Endothelial cell (in vitro differentiated cells): ENCODE results near the gene CACNA1I. TPM values are rescaled to one million over a fixed set of nuclear protein-coding genes. Genes with fewer than 3 reads are reported as not detected.
"Not testable (repeated sequence)": the region's sequence is repeated elsewhere in the genome, so short reads cannot be mapped to it uniquely, and the experiment has no call there.

Experiments
- DNase-seq: peaks from one replicate; pipeline ENCODE4 v3.0.0; 2021; ENCODE audit warnings: low spot score
- H3K27ac Mint-ChIP-seq: one replicate; pipeline ENCODE4 v1.8.0; 2021; ENCODE audit warnings: mixed read lengths, inconsistent platforms; ENCODE audit not compliant: unreplicated experiment
- H3K27me3 Mint-ChIP-seq: one replicate; pipeline ENCODE4 v1.8.0; 2021; ENCODE audit warnings: mild to moderate bottlenecking, moderate library complexity, mixed read lengths, inconsistent platforms; ENCODE audit not compliant: unreplicated experiment
- H3K36me3 Mint-ChIP-seq: one replicate; pipeline ENCODE4 v1.8.0; 2021; ENCODE audit warnings: mild to moderate bottlenecking, low read depth, mixed read lengths, inconsistent platforms; ENCODE audit not compliant: unreplicated experiment
- H3K4me1 Mint-ChIP-seq: one replicate; pipeline ENCODE4 v1.8.0; 2021; ENCODE audit warnings: mild to moderate bottlenecking, mixed read lengths, inconsistent platforms; ENCODE audit not compliant: unreplicated experiment
- H3K4me3 Mint-ChIP-seq: one replicate; pipeline ENCODE4 v1.8.0; 2021; ENCODE audit warnings: mild to moderate bottlenecking, mixed read lengths, inconsistent platforms; ENCODE audit not compliant: unreplicated experiment
- H3K9me3 Mint-ChIP-seq: one replicate; pipeline ENCODE4 v1.8.0; 2021; ENCODE audit warnings: mixed read lengths, inconsistent platforms; ENCODE audit not compliant: unreplicated experiment
- long read RNA-seq: library from polyadenylated mRNA; unstranded; transcript quantifications from one replicate; pipeline ENCODE4 v2.0.0, GENCODE V29; 2020; ENCODE audit not compliant: unreplicated experiment
- total RNA-seq: library from RNA; stranded (reverse); fragmentation: NEBNext Ultra II Directional; extraction: Animal tissue kit (Norgen Biotek cat#: 25700); gene quantifications from one replicate; pipeline ENCODE4 v1.2.1, GENCODE V29; 2021; ENCODE audit not compliant: unreplicated experiment
- TF ChIP-seq, protein P1 (sequence below): fragments of 200-600 bp; sonication (generic); IDR thresholded peaks from one replicate; pipeline ENCODE4 v1.5.0; 2021; ENCODE audit warnings: antibody characterized with exemption; ENCODE audit not compliant: unreplicated experiment

Gene CACNA1I
- 0.10 TPM for total RNA-seq
- long read RNA-seq, result 0 reads

- Mint-ChIP-seq H3K27ac (no peak within 1 kb of the TSS), H3K9me3 (no peaks in the 10 kb centered on the region), H3K4me3 (no peak within 1 kb of the TSS), H3K36me3 (peaks cover 2% of the 10 kb centered on the region), H3K4me1 (no peaks in the 10 kb centered on the region), H3K27me3 (peaks cover 9% of the 10 kb centered on the region)
- TF ChIP-seq, protein P1, sequence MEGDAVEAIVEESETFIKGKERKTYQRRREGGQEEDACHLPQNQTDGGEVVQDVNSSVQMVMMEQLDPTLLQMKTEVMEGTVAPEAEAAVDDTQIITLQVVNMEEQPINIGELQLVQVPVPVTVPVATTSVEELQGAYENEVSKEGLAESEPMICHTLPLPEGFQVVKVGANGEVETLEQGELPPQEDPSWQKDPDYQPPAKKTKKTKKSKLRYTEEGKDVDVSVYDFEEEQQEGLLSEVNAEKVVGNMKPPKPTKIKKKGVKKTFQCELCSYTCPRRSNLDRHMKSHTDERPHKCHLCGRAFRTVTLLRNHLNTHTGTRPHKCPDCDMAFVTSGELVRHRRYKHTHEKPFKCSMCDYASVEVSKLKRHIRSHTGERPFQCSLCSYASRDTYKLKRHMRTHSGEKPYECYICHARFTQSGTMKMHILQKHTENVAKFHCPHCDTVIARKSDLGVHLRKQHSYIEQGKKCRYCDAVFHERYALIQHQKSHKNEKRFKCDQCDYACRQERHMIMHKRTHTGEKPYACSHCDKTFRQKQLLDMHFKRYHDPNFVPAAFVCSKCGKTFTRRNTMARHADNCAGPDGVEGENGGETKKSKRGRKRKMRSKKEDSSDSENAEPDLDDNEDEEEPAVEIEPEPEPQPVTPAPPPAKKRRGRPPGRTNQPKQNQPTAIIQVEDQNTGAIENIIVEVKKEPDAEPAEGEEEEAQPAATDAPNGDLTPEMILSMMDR, result no peak
- DNase-seq, result no peak
These were observed at the start of gene CACNA1I for GRCh38 chr22:39570665-39571064. Gene CACNA1I, plus strand, starts transcription at chr22:39570753. Its CDS starts 0 bp downstream, at chr22:39570753.

DNA sequence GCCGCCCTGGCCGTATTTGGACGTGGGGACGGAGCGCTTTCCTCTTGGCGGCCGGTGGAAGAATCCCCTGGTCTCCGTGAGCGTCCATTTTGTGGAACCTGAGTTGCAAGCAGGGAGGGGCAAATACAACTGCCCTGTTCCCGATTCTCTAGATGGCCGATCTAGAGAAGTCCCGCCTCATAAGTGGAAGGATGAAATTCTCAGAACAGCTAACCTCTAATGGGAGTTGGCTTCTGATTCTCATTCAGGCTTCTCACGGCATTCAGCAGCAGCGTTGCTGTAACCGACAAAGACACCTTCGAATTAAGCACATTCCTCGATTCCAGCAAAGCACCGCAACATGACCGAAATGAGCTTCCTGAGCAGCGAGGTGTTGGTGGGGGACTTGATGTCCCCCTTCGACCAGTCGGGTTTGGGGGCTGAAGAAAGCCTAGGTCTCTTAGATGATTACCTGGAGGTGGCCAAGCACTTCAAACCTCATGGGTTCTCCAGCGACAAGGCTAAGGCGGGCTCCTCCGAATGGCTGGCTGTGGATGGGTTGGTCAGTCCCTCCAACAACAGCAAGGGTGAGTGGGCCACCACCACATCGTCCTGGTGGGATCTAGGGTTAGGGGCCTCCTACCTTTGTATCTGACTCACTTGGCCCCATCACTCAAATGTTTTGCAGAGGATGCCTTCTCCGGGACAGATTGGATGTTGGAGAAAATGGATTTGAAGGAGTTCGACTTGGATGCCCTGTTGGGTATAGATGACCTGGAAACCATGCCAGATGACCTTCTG lies 49.3 kb upstream of the CACNA1I start:
- H3K9me3 Mint-ChIP-seq, DNase-seq: not testable (repeated sequence)
- Mint-ChIP-seq H3K36me3 (peaks cover 37% of the 10 kb centered on the region), H3K27ac (peak overlapping the region; percentile 100), H3K4me3 (peak overlapping the region; percentile 96), H3K4me1 (peaks cover 57% of the 10 kb centered on the region), H3K27me3 (peaks cover 15% of the 10 kb centered on the region)

DNA sequence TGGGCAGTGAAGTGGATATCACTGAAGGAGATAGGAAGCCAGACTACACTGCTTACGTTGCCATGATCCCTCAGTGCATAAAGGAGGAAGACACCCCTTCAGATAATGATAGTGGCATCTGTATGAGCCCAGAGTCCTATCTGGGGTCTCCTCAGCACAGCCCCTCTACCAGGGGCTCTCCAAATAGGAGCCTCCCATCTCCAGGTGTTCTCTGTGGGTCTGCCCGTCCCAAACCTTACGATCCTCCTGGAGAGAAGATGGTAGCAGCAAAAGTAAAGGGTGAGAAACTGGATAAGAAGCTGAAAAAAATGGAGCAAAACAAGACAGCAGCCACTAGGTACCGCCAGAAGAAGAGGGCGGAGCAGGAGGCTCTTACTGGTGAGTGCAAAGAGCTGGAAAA lies 48.5 kb upstream of the CACNA1I start:
- Mint-ChIP-seq H3K27me3 (peaks cover 15% of the 10 kb centered on the region), H3K4me1 (peaks cover 57% of the 10 kb centered on the region), H3K27ac (peak overlapping the region; percentile 78), H3K36me3 (peaks cover 37% of the 10 kb centered on the region), H3K4me3 (peak overlapping the region; percentile 96)
- DNase-seq, H3K9me3 Mint-ChIP-seq: not testable (repeated sequence)

DNA sequence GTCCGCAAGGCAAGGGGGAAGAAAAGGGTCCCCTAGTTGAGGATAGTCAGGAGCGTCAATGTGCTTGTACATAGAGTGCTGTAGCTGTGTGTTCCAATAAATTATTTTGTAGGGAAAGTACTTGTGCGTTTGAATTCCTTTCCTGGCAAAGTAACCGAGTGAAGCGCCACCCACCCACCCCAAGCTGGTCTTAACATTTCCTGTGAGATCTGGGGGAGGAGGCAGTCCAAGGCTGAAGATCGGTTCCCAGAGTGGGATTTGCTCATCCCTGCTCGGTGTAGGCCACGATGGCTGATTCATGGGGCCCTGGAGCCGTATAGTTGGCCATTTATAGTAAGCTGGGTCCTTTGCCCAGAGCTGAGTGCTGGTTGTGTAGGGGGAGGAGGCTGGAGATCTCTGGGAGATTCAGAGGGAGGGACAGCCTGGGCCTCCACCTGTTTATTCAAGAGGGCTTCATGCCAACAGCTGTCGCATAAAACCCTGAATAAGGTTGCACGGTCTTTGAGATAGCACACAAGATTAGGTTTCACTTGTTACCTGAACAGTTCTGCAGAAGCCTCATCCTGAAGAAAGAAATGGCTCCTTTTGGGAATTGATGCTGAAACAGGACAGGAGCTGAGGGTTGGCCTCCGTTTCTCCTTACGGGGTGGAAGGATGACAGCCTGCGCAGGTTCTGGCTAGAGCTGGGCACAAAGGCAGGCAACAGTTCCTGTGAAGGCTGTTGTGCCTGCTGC lies 47.8 kb upstream of the CACNA1I start:
- TF ChIP-seq, protein P1, result no peak
- no peak for DNase-seq
- Mint-ChIP-seq H3K9me3 (no peaks in the 10 kb centered on the region), H3K4me1 (peaks cover 60% of the 10 kb centered on the region), H3K36me3 (peaks cover 37% of the 10 kb centered on the region), H3K4me3 (peak overlapping the region; percentile 96), H3K27ac (peak overlapping the region; percentile 78), H3K27me3 (peaks cover 15% of the 10 kb centered on the region)

DNA sequence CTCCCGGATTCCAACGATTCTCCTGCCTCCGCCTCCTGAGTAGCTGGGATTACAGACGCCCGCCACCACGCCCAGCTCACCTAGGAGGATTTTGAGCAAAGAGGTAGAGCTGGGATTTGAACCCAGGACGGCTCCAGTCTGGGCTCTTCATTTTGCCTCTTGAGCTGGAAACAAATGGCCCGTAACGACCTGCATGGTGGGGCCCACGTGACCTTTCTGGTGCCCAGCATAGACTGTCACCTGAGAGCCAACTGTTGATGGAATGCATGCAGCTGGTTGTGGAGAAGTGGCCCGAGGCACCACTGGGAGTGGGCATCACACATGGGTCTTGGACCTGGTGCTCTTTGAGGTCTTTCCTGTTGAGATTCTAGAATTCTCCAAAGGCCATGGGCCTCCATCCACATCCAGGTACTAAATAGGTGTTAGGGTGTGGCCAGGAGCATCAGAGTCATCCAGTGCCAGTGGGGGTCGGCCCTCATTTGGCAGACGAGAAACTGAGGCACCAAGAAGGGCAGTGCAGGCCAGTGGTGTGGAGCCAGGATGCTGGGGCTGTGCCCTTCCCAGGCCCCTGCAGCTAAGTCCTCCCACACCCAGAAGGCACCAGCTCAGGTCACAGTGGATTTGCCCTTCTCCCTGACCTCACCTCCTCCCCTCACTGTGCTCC lies 46.3 kb upstream of the CACNA1I start:
- H3K4me1 Mint-ChIP-seq, result peaks cover 55% of the 10 kb centered on the region
- H3K27ac Mint-ChIP-seq, result peak overlapping the region; percentile 85
- H3K9me3 Mint-ChIP-seq, result no peaks in the 10 kb centered on the region
- peaks cover 15% of the 10 kb centered on the region for H3K27me3 Mint-ChIP-seq
- H3K4me3 Mint-ChIP-seq, result peak overlapping the region; percentile 73
- H3K36me3 Mint-ChIP-seq, result peaks cover 35% of the 10 kb centered on the region
- no peak for DNase-seq
- TF ChIP-seq, protein P1, result no peak
